Trophoblast cell (in vitro differentiated cells and primary cell): Measurements from ENCODE around the gene EPHA6.

Experiments
- DNase-seq, 2 donors: peaks; one replicate each; pipeline ENCODE4 v3.0.0-alpha.2; 2016
- H2AFZ ChIP-seq: 2 replicates; pipeline ENCODE4 v1.6.1; 2013; ENCODE audit warnings: low read length, moderate library complexity, mild to moderate bottlenecking; ENCODE audit not compliant: insufficient read depth, poor library complexity
- H2AK5ac ChIP-seq: 2 replicates; pipeline ENCODE4 v1.6.1; 2013; ENCODE audit warnings: mild to moderate bottlenecking, low read length
- H2BK120ac ChIP-seq: 2 replicates; pipeline ENCODE4 v1.6.1; 2013; ENCODE audit warnings: low read length, mild to moderate bottlenecking, moderate library complexity; ENCODE audit not compliant: insufficient read depth, poor library complexity
- H2BK12ac ChIP-seq: 2 replicates; pipeline ENCODE4 v1.6.1; 2013; ENCODE audit warnings: mild to moderate bottlenecking, low read length, moderate library complexity
- H2BK5ac ChIP-seq: 2 replicates; pipeline ENCODE4 v1.6.1; 2013; ENCODE audit warnings: low read length, low read depth, moderate library complexity, mild to moderate bottlenecking; ENCODE audit not compliant: poor library complexity
- H3K14ac ChIP-seq: 2 replicates; pipeline ENCODE4 v1.6.1; 2013; ENCODE audit warnings: mild to moderate bottlenecking, low read length
- H3K18ac ChIP-seq: 2 replicates; pipeline ENCODE4 v1.6.1; 2013; ENCODE audit warnings: mild to moderate bottlenecking, low read length
- H3K23ac ChIP-seq: 2 replicates; pipeline ENCODE4 v1.6.1; 2013; ENCODE audit warnings: low read length
- H3K27ac ChIP-seq: 2 replicates; pipeline ENCODE4 v1.5.1; 2013; ENCODE audit warnings: low read depth, mild to moderate bottlenecking, inconsistent platforms, low read length, moderate library complexity
- H3K27me3 ChIP-seq: 2 replicates; pipeline ENCODE4 v1.6.1; 2013; ENCODE audit warnings: inconsistent platforms, mild to moderate bottlenecking, low read length, moderate library complexity; ENCODE audit not compliant: insufficient read depth
- H3K36me3 ChIP-seq, 2 experiments: 1 replicate in 1 of 2; 2 replicates in 1 of 2; pipeline ENCODE4 v1.6.1; 2013; ENCODE audit warnings: low read length in 2 of 2, mild to moderate bottlenecking in 2 of 2, moderate library complexity in 1 of 2; ENCODE audit not compliant: insufficient read depth in 2 of 2, control insufficient read depth in 1 of 2
- H3K4ac ChIP-seq: 2 replicates; pipeline ENCODE4 v1.6.1; 2013; ENCODE audit warnings: low read depth, mild to moderate bottlenecking, low read length, moderate library complexity
- H3K4me1 ChIP-seq, 2 experiments: 1 replicate in 1 of 2; 2 replicates in 1 of 2; pipeline ENCODE4 v1.6.1; 2013; ENCODE audit warnings: low read length in 2 of 2, mild to moderate bottlenecking in 2 of 2, moderate library complexity in 1 of 2; ENCODE audit not compliant: insufficient read depth in 2 of 2, control insufficient read depth in 1 of 2
- H3K4me2 ChIP-seq: 2 replicates; pipeline ENCODE4 v1.6.1; 2013; ENCODE audit warnings: inconsistent platforms, mild to moderate bottlenecking, low read length, moderate library complexity
- H3K4me3 ChIP-seq: 2 replicates; pipeline ENCODE4 v1.5.1; 2013; ENCODE audit warnings: mild to moderate bottlenecking, low read depth, low read length, inconsistent platforms
- H3K79me1 ChIP-seq: one replicate; pipeline ENCODE4 v1.6.1; 2013; ENCODE audit warnings: low read length
- H3K79me2 ChIP-seq: 2 replicates; pipeline ENCODE4 v1.6.1; 2013; ENCODE audit warnings: low read length, mild to moderate bottlenecking; ENCODE audit not compliant: control insufficient read depth, insufficient read depth, poor library complexity
- H3K9ac ChIP-seq: 2 replicates; pipeline ENCODE4 v1.6.1; 2013; ENCODE audit warnings: mild to moderate bottlenecking, low read length
- H3K9me3 ChIP-seq: 2 replicates; pipeline ENCODE4 v1.6.1; 2013; ENCODE audit warnings: low read depth, mild to moderate bottlenecking, control low read depth, inconsistent platforms, low read length; ENCODE audit not compliant: insufficient read depth
- H4K12ac ChIP-seq: 2 replicates; pipeline ENCODE4 v1.6.1; 2013; ENCODE audit warnings: low read depth, mild to moderate bottlenecking, low read length, moderate library complexity
- H4K8ac ChIP-seq: 2 replicates; pipeline ENCODE4 v1.6.1; 2013; ENCODE audit warnings: low read depth, mild to moderate bottlenecking, low read length, moderate library complexity
- H4K91ac ChIP-seq: one replicate; pipeline ENCODE4 v1.6.1; 2013; ENCODE audit warnings: low read depth, mild to moderate bottlenecking, low read length, moderate library complexity
- WGBS: extraction: QIAGEN DNeasy Blood & Tissue Kit; methylation state at CpG from one replicate; pipeline ENCODE4 v1.1.7; 2013; ENCODE audit warnings: missing lambda C conversion rate; ENCODE audit not compliant: insufficient read length, insufficient coverage; ENCODE audit errors: extremely low coverage; 5-methylcytosine and 5-hydroxymethylcytosine counted together

EPHA6 gene

DNA sequence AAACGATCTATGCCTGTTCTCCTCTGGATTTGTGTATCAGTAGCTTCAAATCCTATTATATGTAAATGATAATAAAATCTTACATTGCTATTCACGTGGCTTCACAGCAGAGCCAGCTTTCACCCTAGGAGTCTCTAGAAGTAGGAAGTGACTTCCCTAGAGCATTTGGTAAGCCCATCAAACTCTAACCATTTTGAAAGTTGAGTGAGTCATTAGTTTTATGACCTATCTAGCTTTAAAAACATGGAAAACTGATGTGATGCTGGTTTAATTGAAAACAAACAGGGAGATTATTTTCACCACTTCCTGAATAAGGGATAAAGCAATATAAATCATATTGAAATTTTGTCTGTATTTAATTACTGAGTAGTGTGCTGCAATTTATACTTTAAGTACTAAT lies 275.2 kb downstream of the EPHA6 start:
- H3K9me3 ChIP-seq, result no peaks in the 10 kb centered on the region
- no CpG with 5 or more reads among the region's 2 CpGs for WGBS
- H2BK5ac ChIP-seq, result no peak overlapping the region
- H3K4ac ChIP-seq, result no peak overlapping the region
- H3K4me3 ChIP-seq, result no peak overlapping the region
- no peak overlapping the region for H3K27ac ChIP-seq
- H3K14ac ChIP-seq, result no peak overlapping the region
- no peaks in the 10 kb centered on the region for H3K36me3 ChIP-seq
- no peaks in the 10 kb centered on the region for H3K27me3 ChIP-seq
- no peak overlapping the region for H2BK120ac ChIP-seq
- H3K79me1 ChIP-seq, result no peaks in the 10 kb centered on the region
- no peak overlapping the region for H4K91ac ChIP-seq
- no peak overlapping the region for H3K23ac ChIP-seq
- no peak for DNase-seq
- H4K8ac ChIP-seq, result no peak overlapping the region
- H4K12ac ChIP-seq, result no peak overlapping the region
- no peak overlapping the region for H2BK12ac ChIP-seq
- H2AFZ ChIP-seq, result no peak overlapping the region
- no peaks in the 10 kb centered on the region for H3K79me2 ChIP-seq
- no peak overlapping the region for H2AK5ac ChIP-seq
- H3K9ac ChIP-seq, result no peak overlapping the region
- H3K4me2 ChIP-seq, result no peak overlapping the region
- no peaks in the 10 kb centered on the region for H3K4me1 ChIP-seq
- H3K18ac ChIP-seq, result no peak overlapping the region

DNA sequence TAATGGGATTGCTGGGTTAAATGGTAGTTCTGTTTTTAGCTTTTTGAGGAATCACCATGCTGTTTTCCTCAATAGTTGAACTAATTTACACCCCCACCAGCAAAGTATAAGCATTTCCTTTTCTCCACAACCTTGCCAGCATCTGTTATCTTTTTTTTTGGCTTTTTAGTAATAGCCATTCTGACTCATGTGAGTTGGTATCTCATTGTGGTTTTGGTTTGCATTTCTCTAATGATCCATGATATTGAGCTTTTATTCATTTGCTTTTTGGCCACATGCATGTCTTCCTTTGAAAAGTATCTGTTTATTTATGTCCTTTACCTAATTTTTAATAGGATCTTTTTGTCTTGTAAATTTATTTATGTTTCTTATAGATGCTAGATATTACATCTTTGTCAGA lies 288.2 kb downstream of the EPHA6 start:
- Histone ChIP-seq H3K27me3 (no peaks in the 10 kb centered on the region), H3K79me1 (no peaks in the 10 kb centered on the region), H4K91ac (no peak overlapping the region), H2AFZ (no peak overlapping the region), H3K4me3 (no peak overlapping the region), H3K9me3 (no peaks in the 10 kb centered on the region), H2BK120ac (no peak overlapping the region), H3K36me3 (no peaks in the 10 kb centered on the region), H3K4ac (no peak overlapping the region), H3K4me2 (no peak overlapping the region), H3K14ac (no peak overlapping the region), H4K12ac (no peak overlapping the region), H3K4me1 (no peaks in the 10 kb centered on the region), H3K23ac (no peak overlapping the region), H4K8ac (no peak overlapping the region), H2BK12ac (no peak overlapping the region), H2BK5ac (no peak overlapping the region), H3K18ac (no peak overlapping the region), H3K27ac (no peak overlapping the region), H3K9ac (no peak overlapping the region), H3K79me2 (no peaks in the 10 kb centered on the region), H2AK5ac (no peak overlapping the region)
- no peak for DNase-seq

DNA sequence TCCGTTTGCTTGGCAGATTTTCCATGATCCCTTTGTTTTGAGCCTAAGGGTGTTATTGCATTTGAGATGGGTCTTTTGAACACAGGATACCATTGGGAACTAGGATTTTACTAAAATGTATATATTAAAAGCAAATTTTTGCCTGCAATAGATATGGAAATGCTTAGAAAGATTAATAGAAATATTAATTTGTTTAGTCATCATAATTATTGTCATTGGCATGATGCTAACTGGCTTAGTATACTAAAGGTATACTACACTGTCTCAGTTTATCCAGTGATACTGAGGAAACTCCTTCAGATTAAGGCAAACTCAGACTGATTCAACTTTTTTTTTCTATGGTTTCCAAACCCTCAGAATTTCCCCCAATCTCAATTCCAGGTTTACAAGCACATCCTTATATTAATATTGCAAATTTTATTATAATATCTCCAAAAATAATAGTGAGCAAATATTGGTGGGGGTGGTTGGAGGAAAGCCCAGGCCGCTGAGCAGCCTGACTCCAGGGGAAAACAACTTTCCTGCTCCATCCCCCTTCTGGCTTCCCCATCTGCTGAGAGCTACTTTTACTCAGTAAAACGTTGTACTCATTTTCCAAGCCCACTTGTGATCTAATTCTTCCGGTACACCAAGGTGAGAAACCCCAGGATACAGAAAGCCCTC lies 291.7 kb downstream of the EPHA6 start:
- no CpG with 5 or more reads among the region's 4 CpGs for WGBS
- H2AK5ac ChIP-seq, result no peak overlapping the region
- H3K23ac ChIP-seq, result no peak overlapping the region
- H3K4me1 ChIP-seq, result no peaks in the 10 kb centered on the region
- no peaks in the 10 kb centered on the region for H3K36me3 ChIP-seq
- no peaks in the 10 kb centered on the region for H3K79me1 ChIP-seq
- no peak overlapping the region for H4K8ac ChIP-seq
- H3K27me3 ChIP-seq, result no peaks in the 10 kb centered on the region
- H3K9ac ChIP-seq, result no peak overlapping the region
- no peak overlapping the region for H3K4me2 ChIP-seq
- no peak overlapping the region for H2BK5ac ChIP-seq
- no peak overlapping the region for H3K18ac ChIP-seq
- H2BK120ac ChIP-seq, result no peak overlapping the region
- no peak overlapping the region for H4K91ac ChIP-seq
- H3K14ac ChIP-seq, result no peak overlapping the region
- H4K12ac ChIP-seq, result no peak overlapping the region
- no peak overlapping the region for H3K4me3 ChIP-seq
- no peaks in the 10 kb centered on the region for H3K79me2 ChIP-seq
- no peak overlapping the region for H2BK12ac ChIP-seq
- H3K9me3 ChIP-seq, result no peaks in the 10 kb centered on the region
- DNase-seq, result no peak
- no peak overlapping the region for H3K4ac ChIP-seq
- no peak overlapping the region for H3K27ac ChIP-seq
- no peak overlapping the region for H2AFZ ChIP-seq

DNA sequence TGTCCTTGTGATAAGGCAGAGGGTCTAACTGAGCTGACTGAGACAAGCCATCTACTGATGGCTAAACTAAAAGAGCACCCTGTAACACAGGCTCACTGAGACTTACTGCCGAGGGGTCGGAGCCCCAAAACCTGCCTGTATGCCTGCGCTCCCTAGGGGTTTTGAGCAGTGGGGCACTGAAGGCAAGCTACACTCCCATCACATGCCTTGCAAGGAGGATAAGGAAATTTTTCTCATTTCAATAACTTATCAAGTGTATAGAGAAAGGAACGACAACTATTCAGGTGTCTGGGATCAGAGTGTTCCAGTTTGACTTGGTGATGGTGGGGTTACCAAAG lies 292.2 kb downstream of the EPHA6 start:
- no peak overlapping the region for H3K23ac ChIP-seq
- H3K4me1 ChIP-seq, result no peaks in the 10 kb centered on the region
- no peak overlapping the region for H3K14ac ChIP-seq
- no peak for DNase-seq
- H3K4me3 ChIP-seq, result no peak overlapping the region
- H3K27me3 ChIP-seq, result no peaks in the 10 kb centered on the region
- no peak overlapping the region for H2BK5ac ChIP-seq
- no peak overlapping the region for H2BK12ac ChIP-seq
- H2AFZ ChIP-seq, result no peak overlapping the region
- H3K79me1 ChIP-seq, result no peaks in the 10 kb centered on the region
- H2AK5ac ChIP-seq, result no peak overlapping the region
- no peak overlapping the region for H4K12ac ChIP-seq
- no peaks in the 10 kb centered on the region for H3K9me3 ChIP-seq
- no peak overlapping the region for H4K91ac ChIP-seq
- no peaks in the 10 kb centered on the region for H3K79me2 ChIP-seq
- H3K4ac ChIP-seq, result no peak overlapping the region
- no peak overlapping the region for H4K8ac ChIP-seq
- no peak overlapping the region for H3K27ac ChIP-seq
- H3K18ac ChIP-seq, result no peak overlapping the region
- no CpG with 5 or more reads among the region's 4 CpGs for WGBS
- H3K4me2 ChIP-seq, result no peak overlapping the region
- no peak overlapping the region for H2BK120ac ChIP-seq
- H3K36me3 ChIP-seq, result no peaks in the 10 kb centered on the region
- no peak overlapping the region for H3K9ac ChIP-seq
